Type B pancreatic cell (in vitro differentiated cells): ENCODE measurements around the gene SKAP1. TPM values are rescaled to one million over a fixed set of nuclear protein-coding genes. Genes with fewer than 3 reads are reported as not detected.
"Not testable (repeated sequence)": the region's sequence is repeated elsewhere in the genome, so short reads cannot be mapped to it uniquely, and the experiment has no call there.

Source experiments
- DNase-seq: peaks from one replicate; pipeline ENCODE4 v3.0.0; 2021; ENCODE audit warnings: mixed read lengths; ENCODE audit not compliant: unreplicated experiment; ENCODE audit errors: extremely low spot score
- H3K27ac Mint-ChIP-seq: 2 replicates; pipeline ENCODE4 v1.8.0; 2021; ENCODE audit warnings: mild to moderate bottlenecking, mixed read lengths
- H3K27me3 Mint-ChIP-seq: 2 replicates; pipeline ENCODE4 v1.8.0; 2021; ENCODE audit warnings: mixed read lengths
- H3K36me3 Mint-ChIP-seq: 2 replicates; pipeline ENCODE4 v1.8.0; 2021; ENCODE audit warnings: mixed read lengths
- H3K4me1 Mint-ChIP-seq: one replicate; pipeline ENCODE4 v1.8.0; 2021; ENCODE audit warnings: mixed read lengths; ENCODE audit not compliant: unreplicated experiment
- H3K4me3 Mint-ChIP-seq: 2 replicates; pipeline ENCODE4 v1.8.0; 2021; ENCODE audit warnings: mild to moderate bottlenecking, mixed read lengths
- H3K9me3 Mint-ChIP-seq: 2 replicates; pipeline ENCODE4 v1.8.0; 2021; ENCODE audit warnings: mixed read lengths
- CTCF ChIP-seq: fragments of 200-600 bp; sonication (generic); conservative IDR thresholded peaks from 2 replicates; pipeline ENCODE4 v1.5.0; 2021; ENCODE audit warnings: antibody characterized with exemption, mild to moderate bottlenecking
- total RNA-seq: library from RNA; stranded (reverse); gene quantifications from 2 replicates; pipeline ENCODE4 v1.2.1, GENCODE V29; 2021; ENCODE audit warnings: low replicate concordance

SKAP1 gene
- total RNA-seq, 1 donor from 2014 or later: 0.43 TPM

GRCh38 chr17:48420823-48421222 is 9.2 kb downstream of the SKAP1 start:
- H3K27ac Mint-ChIP-seq: no peak overlapping the region
- H3K4me3 Mint-ChIP-seq: no peak overlapping the region
- peaks cover 13% of the 10 kb centered on the region for H3K27me3 Mint-ChIP-seq
- DNase-seq: no peak
- H3K4me1 Mint-ChIP-seq: no peaks in the 10 kb centered on the region
- H3K9me3 Mint-ChIP-seq: no peaks in the 10 kb centered on the region
- TF ChIP-seq CTCF: no peak
- no peaks in the 10 kb centered on the region for H3K36me3 Mint-ChIP-seq

GRCh38 chr17:48416971-48417370 is 13.0 kb downstream of the SKAP1 start:
- H3K9me3 Mint-ChIP-seq: no peaks in the 10 kb centered on the region
- no peaks in the 10 kb centered on the region for H3K4me1 Mint-ChIP-seq
- H3K27me3 Mint-ChIP-seq: peaks cover 29% of the 10 kb centered on the region
- H3K27ac Mint-ChIP-seq: no peak overlapping the region
- H3K4me3 Mint-ChIP-seq: no peak overlapping the region
- TF ChIP-seq CTCF: no peak
- DNase-seq: no peak
- no peaks in the 10 kb centered on the region for H3K36me3 Mint-ChIP-seq

- DNase-seq: no peak
- H3K9me3 Mint-ChIP-seq: no peaks in the 10 kb centered on the region
- no peak for TF ChIP-seq CTCF
- no peak overlapping the region for H3K4me3 Mint-ChIP-seq
- no peaks in the 10 kb centered on the region for H3K36me3 Mint-ChIP-seq
- no peak overlapping the region for H3K27ac Mint-ChIP-seq
- no peaks in the 10 kb centered on the region for H3K4me1 Mint-ChIP-seq
- peaks cover 33% of the 10 kb centered on the region for H3K27me3 Mint-ChIP-seq
Observed at GRCh38 chr17:48413613-48414405, 16.2 kb downstream of the SKAP1 start.

GRCh38 chr17:48412841-48413240 is 17.2 kb downstream of the SKAP1 start:
- Mint-ChIP-seq H3K27me3 (peaks cover 33% of the 10 kb centered on the region), H3K27ac (no peak overlapping the region), H3K4me3 (no peak overlapping the region), H3K9me3 (no peaks in the 10 kb centered on the region), H3K36me3 (no peaks in the 10 kb centered on the region), H3K4me1 (no peaks in the 10 kb centered on the region)
- TF ChIP-seq CTCF: no peak
- DNase-seq: no peak

- H3K9me3 Mint-ChIP-seq, DNase-seq, H3K36me3 Mint-ChIP-seq, H3K4me3 Mint-ChIP-seq, H3K4me1 Mint-ChIP-seq, H3K27ac Mint-ChIP-seq: not testable (repeated sequence)
- peaks cover 29% of the 10 kb centered on the region for H3K27me3 Mint-ChIP-seq
- TF ChIP-seq CTCF: peak; percentile 54
Observed at GRCh38 chr17:48410821-48411220, 19.2 kb downstream of the SKAP1 start.
